ENCODE measurements around the gene ALDH3A1.

ALDH3A1 gene

GRCh38 chr17:19752216-19753050 is 4.3 kb upstream of the ALDH3A1 start:
- TF ChIP-seq, protein P1, sequence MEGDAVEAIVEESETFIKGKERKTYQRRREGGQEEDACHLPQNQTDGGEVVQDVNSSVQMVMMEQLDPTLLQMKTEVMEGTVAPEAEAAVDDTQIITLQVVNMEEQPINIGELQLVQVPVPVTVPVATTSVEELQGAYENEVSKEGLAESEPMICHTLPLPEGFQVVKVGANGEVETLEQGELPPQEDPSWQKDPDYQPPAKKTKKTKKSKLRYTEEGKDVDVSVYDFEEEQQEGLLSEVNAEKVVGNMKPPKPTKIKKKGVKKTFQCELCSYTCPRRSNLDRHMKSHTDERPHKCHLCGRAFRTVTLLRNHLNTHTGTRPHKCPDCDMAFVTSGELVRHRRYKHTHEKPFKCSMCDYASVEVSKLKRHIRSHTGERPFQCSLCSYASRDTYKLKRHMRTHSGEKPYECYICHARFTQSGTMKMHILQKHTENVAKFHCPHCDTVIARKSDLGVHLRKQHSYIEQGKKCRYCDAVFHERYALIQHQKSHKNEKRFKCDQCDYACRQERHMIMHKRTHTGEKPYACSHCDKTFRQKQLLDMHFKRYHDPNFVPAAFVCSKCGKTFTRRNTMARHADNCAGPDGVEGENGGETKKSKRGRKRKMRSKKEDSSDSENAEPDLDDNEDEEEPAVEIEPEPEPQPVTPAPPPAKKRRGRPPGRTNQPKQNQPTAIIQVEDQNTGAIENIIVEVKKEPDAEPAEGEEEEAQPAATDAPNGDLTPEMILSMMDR (IDR thresholded peaks at IDR 0.05; ENCODE audit: low read depth, low read length) = no peak
- no peak overlapping the region for H3K4me3 ChIP-seq (ENCODE audit: low read depth, low read length)

- TF ChIP-seq, protein P1 (IDR thresholded peaks at IDR 0.05; ENCODE audit: low read depth, low read length) = no peak
- H3K4me3 ChIP-seq (ENCODE audit: low read depth, low read length) = no peak overlapping the region
Observed at GRCh38 chr17:19750835-19751234, 2.7 kb upstream of the ALDH3A1 start.

- TF ChIP-seq, protein P1 (IDR thresholded peaks at IDR 0.05; ENCODE audit: low read depth, low read length) = no peak
- H3K4me3 ChIP-seq (ENCODE audit: low read depth, low read length) = no peak overlapping the region
Observed at GRCh38 chr17:19750020-19750572, 2.0 kb upstream of the ALDH3A1 start.

- no peak overlapping the region for H3K4me3 ChIP-seq (ENCODE audit: low read depth, low read length)
- TF ChIP-seq, protein P1 (IDR thresholded peaks at IDR 0.05; ENCODE audit: low read depth, low read length) = no peak
Observed at GRCh38 chr17:19748807-19749193, 702 bp upstream of the ALDH3A1 start.

DNA sequence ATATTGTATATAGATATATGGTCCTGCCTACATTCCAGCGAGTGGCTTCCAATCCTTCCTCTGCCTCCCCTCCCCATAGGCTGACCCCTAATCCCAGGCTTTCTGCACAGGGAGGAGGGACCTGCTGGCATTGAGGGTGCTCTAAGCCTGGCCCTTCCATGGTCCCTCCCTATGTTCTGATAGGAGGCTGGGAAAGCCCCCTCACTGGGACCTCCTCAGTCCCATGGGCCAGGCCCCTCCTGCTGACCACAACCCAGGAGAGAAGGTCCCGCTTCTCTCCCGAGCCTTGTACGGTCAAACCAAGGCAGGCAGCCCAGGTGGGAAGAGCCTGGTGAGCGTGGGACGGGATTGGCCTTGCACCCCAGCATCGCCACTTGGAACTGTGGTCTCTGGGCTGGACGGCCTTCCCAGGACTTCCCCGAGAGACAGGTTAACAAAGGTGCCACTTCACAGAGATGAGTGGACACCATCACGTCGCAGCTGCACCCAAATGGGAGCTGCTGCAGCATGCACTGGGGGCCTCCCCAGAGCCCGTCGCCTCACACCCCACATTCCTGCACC is 859 bp downstream of the ALDH3A1 start:
- H3K4me3 ChIP-seq (ENCODE audit: low read depth, low read length) = no peak overlapping the region
- TF ChIP-seq, protein P1 (IDR thresholded peaks at IDR 0.05; ENCODE audit: low read depth, low read length) = no peak

DNA sequence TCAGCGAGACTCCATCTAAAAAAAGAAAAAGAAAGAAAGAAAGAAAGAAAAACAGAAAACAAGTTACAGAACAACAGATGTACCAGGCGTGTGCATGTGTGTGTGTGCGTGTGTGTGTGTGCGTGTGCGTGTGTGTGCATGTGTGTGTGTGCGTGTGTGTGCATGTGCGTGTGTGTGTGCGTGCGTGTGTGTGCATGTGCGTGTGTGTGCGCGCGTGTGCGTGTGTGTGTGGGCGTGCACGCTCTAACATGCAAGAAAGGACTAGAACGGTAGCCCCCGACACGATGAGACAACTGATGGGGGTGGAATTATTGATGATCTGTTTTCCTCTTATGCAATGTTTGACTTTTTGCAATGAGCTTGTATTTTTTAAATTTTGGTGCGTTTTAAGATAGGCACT is 1.6 kb downstream of the ALDH3A1 start:
- no peak overlapping the region for H3K4me3 ChIP-seq (ENCODE audit: low read depth, low read length)
- TF ChIP-seq, protein P1 (IDR thresholded peaks at IDR 0.05; ENCODE audit: low read depth, low read length) = no peak

Data from WI38 (cell line).